Memory B cell (primary cell): ENCODE measurements around the gene GNG7.

Source experiments
- ATAC-seq: fragments of 150-1000 bp; cut with Tn5 transposase; 2 replicates; pipeline ENCODE4 v1.10.0; 2021; ENCODE audit warnings: low read depth, mild to moderate bottlenecking, moderate library complexity
- DNase-seq, 2 donors: peaks; one replicate each; pipeline ENCODE4 v3.0.0; 2022; ENCODE audit warnings: low spot score in 2 of 2
- H3K27ac Mint-ChIP-seq: one replicate; pipeline ENCODE4 v1.8.0; 2022; ENCODE audit warnings: mild to moderate bottlenecking, moderate library complexity, mixed read lengths
- H3K27me3 Mint-ChIP-seq: one replicate; pipeline ENCODE4 v1.8.0; 2022; ENCODE audit warnings: mixed read lengths
- H3K36me3 Mint-ChIP-seq: one replicate; pipeline ENCODE4 v1.8.0; 2022; ENCODE audit warnings: mild to moderate bottlenecking, mixed read lengths
- H3K4me1 Mint-ChIP-seq: one replicate; pipeline ENCODE4 v1.8.0; 2022; ENCODE audit warnings: mixed read lengths
- H3K4me3 Mint-ChIP-seq: one replicate; pipeline ENCODE4 v1.8.0; 2022; ENCODE audit warnings: mild to moderate bottlenecking, moderate library complexity, mixed read lengths
- H3K9me3 Mint-ChIP-seq: one replicate; pipeline ENCODE4 v1.8.0; 2022; ENCODE audit warnings: mixed read lengths

The GNG7 gene

DNA sequence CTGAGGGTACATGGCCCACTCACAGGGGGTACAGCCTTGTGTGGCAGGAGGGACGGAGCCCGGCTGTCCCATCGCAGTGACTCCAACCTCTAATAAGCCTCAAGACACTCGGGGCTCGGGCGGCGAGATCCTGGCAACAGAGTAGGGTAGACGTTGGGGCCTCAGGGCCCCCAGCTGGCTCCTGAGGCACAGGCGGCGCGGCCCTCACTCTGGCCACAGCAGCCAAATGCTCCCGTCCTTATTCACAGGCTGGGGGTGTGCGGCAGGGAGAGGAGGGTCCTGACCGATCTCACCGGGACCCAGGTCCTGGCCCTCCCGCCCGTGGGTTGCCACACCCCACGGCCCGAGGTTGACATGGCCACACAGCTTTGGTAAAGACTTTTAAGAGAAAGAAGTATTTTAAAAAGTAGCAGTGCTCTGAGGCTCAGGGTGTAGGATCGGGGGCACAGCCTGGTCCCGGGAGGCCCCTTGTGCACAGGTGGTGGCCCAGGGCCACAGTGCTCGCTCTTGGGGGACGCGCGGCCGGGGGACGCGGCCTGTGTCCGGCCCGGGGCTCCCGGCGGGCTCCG, 29.7 kb upstream of the GNG7 start:
- Mint-ChIP-seq H3K27ac (no peak overlapping the region), H3K27me3 (no peaks in the 10 kb centered on the region)

GRCh38 chr19:2731181-2731995, 28.9 kb upstream of the GNG7 start:
- no peak for DNase-seq
- ATAC-seq = no peak
- peaks cover 21% of the 10 kb centered on the region for H3K36me3 Mint-ChIP-seq
- H3K27me3 Mint-ChIP-seq = no peaks in the 10 kb centered on the region
- no peak overlapping the region for H3K27ac Mint-ChIP-seq
- H3K4me1 Mint-ChIP-seq = peaks cover 29% of the 10 kb centered on the region
- no peak overlapping the region for H3K4me3 Mint-ChIP-seq
- H3K9me3 Mint-ChIP-seq = no peaks in the 10 kb centered on the region

More for the DNA sequence above, 29.7 kb upstream of the GNG7 start:
- Mint-ChIP-seq H3K36me3 (peaks cover 29% of the 10 kb centered on the region), H3K4me1 (peaks cover 31% of the 10 kb centered on the region), H3K4me3 (no peak overlapping the region), H3K9me3 (no peaks in the 10 kb centered on the region)
- no peak for ATAC-seq
- no peak for DNase-seq

DNA sequence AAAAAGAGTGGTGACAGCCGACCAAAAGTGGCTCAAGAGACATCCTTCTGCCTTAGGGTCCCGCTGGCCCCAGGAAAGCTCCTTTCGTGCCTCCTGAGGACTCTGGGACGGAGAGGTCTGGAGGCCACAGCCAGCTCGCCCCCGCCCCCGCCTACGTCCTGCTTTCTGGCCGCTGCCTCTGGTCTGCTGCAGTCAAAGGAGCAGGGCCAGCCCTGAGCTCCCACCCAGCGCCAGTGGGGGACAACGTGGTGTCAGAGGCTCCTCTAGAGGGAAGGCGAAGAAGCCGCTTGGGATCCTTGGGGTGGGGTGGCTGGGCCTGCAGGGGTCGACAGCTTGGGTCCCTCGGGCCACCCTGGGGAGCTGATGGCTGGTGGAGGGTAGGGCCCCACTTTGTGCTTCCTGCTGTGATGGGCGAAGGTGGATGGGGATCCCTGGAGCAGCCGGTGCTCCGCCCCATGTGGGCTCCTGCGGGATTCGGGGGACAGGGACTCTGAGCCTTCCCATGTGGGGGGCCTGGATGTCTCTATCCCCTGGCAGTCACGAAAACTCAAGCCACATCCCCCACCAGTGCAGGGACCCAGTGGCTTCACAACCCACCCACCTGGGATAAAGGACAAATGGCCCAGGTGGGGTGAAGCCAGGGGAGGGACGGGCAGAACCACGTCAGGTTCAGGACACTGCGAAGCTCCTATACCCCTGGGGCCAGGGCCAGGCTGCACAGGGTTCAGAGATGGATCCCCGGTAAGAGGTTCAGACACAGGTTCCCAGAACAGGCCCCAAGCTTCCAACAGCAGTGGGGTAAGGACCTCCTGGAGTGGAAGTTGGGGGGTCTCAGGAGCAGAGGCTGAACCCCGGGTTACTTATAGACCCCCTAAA, 27.7 kb upstream of the GNG7 start:
- Mint-ChIP-seq H3K36me3 (peaks cover 14% of the 10 kb centered on the region), H3K27ac (no peak overlapping the region), H3K4me3 (no peak overlapping the region), H3K4me1 (peaks cover 29% of the 10 kb centered on the region), H3K27me3 (no peaks in the 10 kb centered on the region), H3K9me3 (no peaks in the 10 kb centered on the region)
- DNase-seq (no peak), ATAC-seq (no peak)

DNA sequence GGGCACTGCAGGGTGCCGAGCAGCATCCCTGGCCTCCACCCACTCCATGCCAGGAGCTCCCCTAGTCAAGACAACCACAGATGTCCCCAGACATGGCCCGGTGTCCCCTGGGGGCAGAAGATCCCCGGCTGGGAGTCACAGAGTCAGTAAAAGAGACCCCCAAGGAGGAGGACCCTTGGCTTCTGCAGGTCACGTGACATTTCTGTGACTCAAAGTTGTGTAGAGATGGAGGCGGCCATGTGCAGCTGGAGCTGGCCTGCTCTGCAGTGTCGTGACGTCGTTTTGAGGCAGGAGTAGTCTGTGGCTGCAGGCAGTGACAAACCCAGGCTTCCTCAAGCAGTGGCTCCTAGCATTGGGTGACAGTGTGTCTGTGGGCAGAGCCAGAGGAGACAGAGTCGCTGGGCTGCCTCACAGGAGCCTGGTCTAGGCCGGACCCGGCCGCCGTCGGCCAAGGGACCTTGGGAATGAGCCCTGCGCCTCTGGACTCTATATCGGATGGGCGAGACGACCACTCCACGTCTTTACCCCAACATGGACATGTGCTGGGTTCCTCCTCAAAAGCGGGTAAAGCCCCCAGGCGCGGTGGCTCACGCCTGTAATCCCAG, 26.4 kb upstream of the GNG7 start:
- DNase-seq = no peak
- Mint-ChIP-seq H3K4me3 (peak overlapping the region; percentile 19), H3K4me1 (peaks cover 21% of the 10 kb centered on the region), H3K36me3 (peaks cover 5% of the 10 kb centered on the region), H3K27me3 (no peaks in the 10 kb centered on the region), H3K9me3 (no peaks in the 10 kb centered on the region), H3K27ac (peak overlapping the region; percentile 63)
- ATAC-seq = peak; percentile 69

- H3K27ac Mint-ChIP-seq = no peak overlapping the region
- H3K27me3 Mint-ChIP-seq = no peaks in the 10 kb centered on the region
- DNase-seq (no peak), ATAC-seq (no peak)
- H3K4me1 Mint-ChIP-seq = peaks cover 21% of the 10 kb centered on the region
- H3K4me3 Mint-ChIP-seq = no peak overlapping the region
- peaks cover 2% of the 10 kb centered on the region for H3K36me3 Mint-ChIP-seq
- no peaks in the 10 kb centered on the region for H3K9me3 Mint-ChIP-seq
Observed at GRCh38 chr19:2727640-2727944, 25.1 kb upstream of the GNG7 start.

DNA sequence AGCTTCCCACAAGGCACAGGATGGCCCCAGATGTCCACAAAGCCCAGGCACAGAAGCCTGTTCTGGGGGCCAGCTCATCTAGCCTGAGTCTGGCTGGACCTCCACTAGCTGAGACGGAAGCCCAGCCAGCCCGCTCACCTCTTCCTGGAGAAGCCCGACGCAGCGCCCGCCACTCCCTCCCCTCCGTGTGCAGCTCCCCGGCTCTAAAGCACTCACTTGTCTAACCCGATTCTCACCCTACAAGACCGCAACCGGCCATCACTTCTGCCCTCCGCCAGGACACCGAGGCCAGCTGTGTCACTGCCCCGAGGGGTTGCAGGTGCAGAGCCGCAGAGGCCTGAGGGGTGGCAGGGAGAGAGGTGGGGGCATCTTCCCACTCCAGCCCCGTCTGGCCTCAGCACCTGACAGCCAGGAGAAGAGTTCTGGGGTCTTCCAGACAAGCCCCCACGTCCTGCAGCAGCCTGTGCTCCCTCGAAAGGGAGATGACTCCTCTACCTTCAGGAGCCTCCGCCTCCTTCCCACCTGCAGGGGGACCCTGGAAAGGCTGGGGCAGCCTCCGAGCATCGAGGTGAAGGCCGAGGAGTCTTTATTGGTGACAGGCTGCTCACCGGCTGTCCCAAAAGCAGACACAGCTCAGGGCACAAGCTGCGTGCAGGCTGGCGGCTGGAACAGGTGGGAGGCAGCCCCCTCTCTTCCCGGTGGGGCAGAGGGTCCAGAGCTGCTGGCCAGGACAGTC, 24.6 kb upstream of the GNG7 start:
- no peak for DNase-seq
- H3K9me3 Mint-ChIP-seq = no peaks in the 10 kb centered on the region
- no peaks in the 10 kb centered on the region for H3K27me3 Mint-ChIP-seq
- peak; percentile 48 for ATAC-seq
- H3K27ac Mint-ChIP-seq = peak overlapping the region; percentile 73
- H3K4me1 Mint-ChIP-seq = peaks cover 22% of the 10 kb centered on the region
- H3K36me3 Mint-ChIP-seq = peaks cover 2% of the 10 kb centered on the region
- peak overlapping the region; percentile 63 for H3K4me3 Mint-ChIP-seq

- Mint-ChIP-seq H3K9me3 (no peaks in the 10 kb centered on the region), H3K36me3 (peaks cover 1% of the 10 kb centered on the region), H3K4me3 (no peak overlapping the region), H3K27me3 (no peaks in the 10 kb centered on the region), H3K4me1 (peaks cover 26% of the 10 kb centered on the region), H3K27ac (peak overlapping the region; percentile 73)
- no peak for DNase-seq
- ATAC-seq = peak; percentile 23
Observed at GRCh38 chr19:2726160-2726855, 23.8 kb upstream of the GNG7 start.

- no peaks in the 10 kb centered on the region for H3K9me3 Mint-ChIP-seq
- no peak for DNase-seq
- H3K4me3 Mint-ChIP-seq = no peak overlapping the region
- H3K4me1 Mint-ChIP-seq = peaks cover 32% of the 10 kb centered on the region
- no peaks in the 10 kb centered on the region for H3K36me3 Mint-ChIP-seq
- no peak for ATAC-seq
- no peak overlapping the region for H3K27ac Mint-ChIP-seq
- H3K27me3 Mint-ChIP-seq = no peaks in the 10 kb centered on the region
Observed at GRCh38 chr19:2724148-2724557, 21.7 kb upstream of the GNG7 start.

- no peaks in the 10 kb centered on the region for H3K9me3 Mint-ChIP-seq
- H3K27ac Mint-ChIP-seq = no peak overlapping the region
- peaks cover 31% of the 10 kb centered on the region for H3K4me1 Mint-ChIP-seq
- no peak for ATAC-seq
- DNase-seq = no peak
- H3K4me3 Mint-ChIP-seq = no peak overlapping the region
- H3K27me3 Mint-ChIP-seq = no peaks in the 10 kb centered on the region
- no peaks in the 10 kb centered on the region for H3K36me3 Mint-ChIP-seq
Observed at GRCh38 chr19:2723747-2724146, 21.3 kb upstream of the GNG7 start.

GRCh38 chr19:2723345-2723715, 20.8 kb upstream of the GNG7 start:
- Mint-ChIP-seq H3K36me3 (no peaks in the 10 kb centered on the region), H3K9me3 (no peaks in the 10 kb centered on the region), H3K27ac (no peak overlapping the region), H3K4me1 (peaks cover 27% of the 10 kb centered on the region), H3K4me3 (no peak overlapping the region), H3K27me3 (no peaks in the 10 kb centered on the region)
- ATAC-seq (no peak), DNase-seq (no peak)

GRCh38 chr19:2722541-2723344, 20.2 kb upstream of the GNG7 start:
- Mint-ChIP-seq H3K27ac (no peak overlapping the region), H3K4me3 (peak overlapping the region; percentile 68), H3K4me1 (peaks cover 31% of the 10 kb centered on the region), H3K27me3 (no peaks in the 10 kb centered on the region), H3K36me3 (no peaks in the 10 kb centered on the region), H3K9me3 (no peaks in the 10 kb centered on the region)
- DNase-seq (no peak), ATAC-seq (peak; percentile 42)

- Mint-ChIP-seq H3K27ac (no peak overlapping the region), H3K36me3 (no peaks in the 10 kb centered on the region), H3K4me1 (peaks cover 28% of the 10 kb centered on the region), H3K27me3 (no peaks in the 10 kb centered on the region), H3K9me3 (no peaks in the 10 kb centered on the region), H3K4me3 (peak overlapping the region; percentile 68)
- DNase-seq = no peak
- no peak for ATAC-seq
Observed at GRCh38 chr19:2721570-2722540, 19.4 kb upstream of the GNG7 start.
